Measurements from ENCODE around the gene PDLIM7.

PDLIM7 gene

DNA sequence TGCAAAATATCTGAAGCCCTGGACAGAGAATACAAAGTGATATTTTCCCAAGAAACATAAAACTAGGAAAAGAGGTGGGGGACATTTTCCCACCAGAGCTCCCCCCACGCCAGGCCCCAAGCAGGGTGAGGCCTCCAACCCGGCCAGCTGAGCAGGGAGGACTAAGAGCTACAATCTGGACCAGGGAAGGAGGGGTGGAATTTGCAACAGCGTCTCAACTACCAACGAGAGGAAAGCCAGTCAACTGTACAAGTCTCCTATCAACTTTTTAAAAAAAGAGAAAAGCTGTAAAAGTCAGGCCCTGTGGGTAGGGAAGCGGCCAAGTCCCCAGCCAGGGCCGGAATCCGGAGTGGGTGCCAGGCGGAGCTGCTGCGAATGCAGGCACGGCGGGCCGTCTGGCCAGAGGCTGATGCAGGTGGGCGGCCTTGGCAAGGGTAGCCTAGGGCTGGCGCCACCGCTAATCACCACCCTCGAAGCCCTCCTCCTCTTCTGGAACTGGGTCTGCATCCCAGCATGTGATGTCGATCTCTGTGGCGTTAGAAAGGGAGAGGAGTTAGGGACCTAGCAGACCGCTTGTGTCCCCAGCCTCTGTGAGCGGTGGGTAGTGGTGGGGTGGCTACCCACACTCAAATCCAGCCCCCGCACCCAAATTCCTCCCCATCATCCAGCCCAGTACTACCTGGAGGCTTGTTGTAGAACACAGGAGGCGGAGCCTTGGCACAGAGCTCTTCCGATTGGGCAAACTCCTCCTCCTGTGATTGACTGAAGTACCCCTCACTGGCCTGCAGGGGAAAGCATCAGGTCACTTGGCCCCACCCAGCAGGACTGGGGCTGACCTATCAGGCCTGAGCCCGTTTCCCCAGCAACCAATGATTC is 40.2 kb downstream of the PDLIM7 start:
- DNase-seq (ENCODE audit: low read depth in 3 of 3): peak in 2 of 3 donors; percentile 46 to 72

DNA sequence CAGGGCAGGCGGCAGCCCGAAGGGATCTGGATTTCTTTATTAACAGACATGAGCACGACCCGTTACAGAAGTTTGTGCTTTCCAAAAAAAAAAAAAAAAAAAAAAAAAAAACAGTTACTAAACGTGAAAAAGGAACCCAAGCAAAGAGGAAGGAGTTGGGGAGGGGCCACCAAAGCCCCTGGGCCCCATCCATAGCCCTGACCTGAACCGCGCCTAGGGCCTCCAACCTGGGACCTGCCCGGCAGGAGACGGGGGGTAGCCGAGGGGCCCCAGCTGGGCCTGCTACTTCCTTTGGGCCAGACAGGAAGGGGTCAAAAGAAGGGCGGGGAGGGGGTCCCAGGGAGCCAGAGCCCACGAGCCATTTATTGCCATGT is 40.8 kb downstream of the PDLIM7 start:
- no peak for DNase-seq (ENCODE audit: low read depth in 3 of 3)

DNA sequence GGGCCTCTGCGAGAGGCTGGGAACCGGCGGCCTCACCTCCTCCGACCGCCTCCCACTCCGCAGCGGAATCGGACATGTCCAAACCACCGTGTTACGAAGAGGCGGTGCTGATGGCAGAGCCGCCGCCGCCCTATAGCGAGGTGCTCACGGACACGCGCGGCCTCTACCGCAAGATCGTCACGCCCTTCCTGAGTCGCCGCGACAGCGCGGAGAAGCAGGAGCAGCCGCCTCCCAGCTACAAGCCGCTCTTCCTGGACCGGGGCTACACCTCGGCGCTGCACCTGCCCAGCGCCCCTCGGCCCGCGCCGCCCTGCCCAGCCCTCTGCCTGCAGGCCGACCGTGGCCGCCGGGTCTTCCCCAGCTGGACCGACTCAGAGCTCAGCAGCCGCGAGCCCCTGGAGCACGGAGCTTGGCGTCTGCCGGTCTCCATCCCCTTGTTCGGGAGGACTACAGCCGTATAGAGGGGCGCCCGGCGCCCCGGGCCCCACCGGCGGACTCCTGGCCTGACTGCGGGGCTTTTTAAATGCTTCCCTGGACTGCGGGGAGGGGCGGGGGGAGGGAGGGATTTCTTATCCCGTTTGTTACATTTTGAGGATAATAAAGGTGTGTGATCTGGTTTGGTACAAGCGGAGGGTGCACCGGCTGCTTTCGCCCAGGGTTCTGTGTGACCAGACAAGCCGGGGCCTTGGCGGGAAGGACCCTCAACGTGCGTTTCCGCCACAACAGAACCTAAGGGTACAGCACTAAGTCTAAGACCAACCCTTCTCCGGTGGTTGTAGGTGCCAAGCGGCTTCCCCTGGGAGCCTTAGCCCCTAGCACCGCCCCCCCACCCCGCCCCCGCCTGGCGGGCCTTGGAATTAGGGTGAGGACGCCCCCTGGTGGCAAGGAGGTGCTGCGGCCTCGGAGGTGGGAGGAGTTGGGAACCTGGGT is 41.5 kb downstream of the PDLIM7 start:
- DNase-seq (ENCODE audit: low read depth in 3 of 3): peak; percentile 92 to 99 (median 98)

DNA sequence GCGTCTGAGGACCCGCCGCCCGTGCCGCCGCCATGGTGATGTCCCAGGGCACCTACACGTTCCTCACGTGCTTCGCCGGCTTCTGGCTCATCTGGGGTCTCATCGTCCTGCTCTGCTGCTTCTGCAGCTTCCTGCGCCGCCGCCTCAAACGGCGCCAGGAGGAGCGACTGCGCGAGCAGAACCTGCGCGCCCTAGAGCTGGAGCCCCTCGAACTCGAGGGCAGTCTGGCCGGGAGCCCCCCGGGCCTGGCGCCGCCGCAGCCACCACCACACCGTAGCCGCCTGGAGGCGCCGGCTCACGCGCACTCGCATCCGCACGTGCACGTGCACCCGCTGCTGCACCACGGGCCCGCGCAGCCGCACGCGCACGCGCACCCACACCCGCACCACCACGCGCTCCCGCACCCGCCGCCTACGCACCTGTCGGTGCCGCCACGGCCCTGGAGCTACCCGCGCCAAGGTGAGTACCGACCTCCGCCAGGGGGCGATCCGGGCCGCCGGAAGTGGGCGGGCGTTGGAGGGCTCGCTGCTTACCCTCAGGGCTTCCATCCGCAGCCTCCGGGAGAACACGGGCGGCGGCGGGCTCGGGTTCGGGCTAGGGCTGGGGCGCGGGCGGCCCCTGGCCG is 42.3 kb downstream of the PDLIM7 start:
- peak; percentile 85 to 93 (median 88) for DNase-seq (ENCODE audit: low read depth in 3 of 3)

DNA sequence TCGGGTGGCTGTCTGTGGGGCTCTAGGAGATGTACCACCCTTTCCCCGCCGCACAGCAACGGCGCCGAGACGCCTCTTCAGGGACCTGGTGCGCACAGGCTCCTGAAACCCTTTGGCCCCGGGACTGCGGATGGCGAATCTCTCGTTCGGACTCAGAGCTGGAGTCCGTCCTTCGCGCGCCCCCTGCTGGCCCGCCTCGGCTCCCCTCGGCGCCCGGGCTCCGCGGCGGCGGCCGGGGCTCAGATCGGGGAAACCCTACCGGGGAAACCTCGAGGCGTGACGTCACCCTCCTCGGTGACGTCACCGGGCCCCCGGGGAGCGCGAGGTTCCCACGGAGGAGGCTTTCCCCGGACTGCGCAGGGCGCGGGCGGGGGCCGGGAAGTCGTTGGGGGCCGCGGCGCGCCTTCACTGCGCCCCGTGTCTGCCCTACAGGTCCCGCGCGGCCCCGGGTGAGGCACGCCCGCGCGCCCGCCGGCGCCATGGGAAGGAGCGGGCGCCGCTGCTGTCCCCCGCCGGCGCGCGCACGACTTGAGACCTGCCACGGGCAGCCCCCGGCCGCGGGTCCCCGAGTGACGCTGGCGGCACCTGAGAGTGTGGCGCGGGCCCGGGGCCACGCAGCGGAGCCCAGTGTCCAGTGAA is 42.9 kb downstream of the PDLIM7 start:
- peak; percentile 85 to 91 (median 91) for DNase-seq (ENCODE audit: low read depth in 3 of 3)

DNA sequence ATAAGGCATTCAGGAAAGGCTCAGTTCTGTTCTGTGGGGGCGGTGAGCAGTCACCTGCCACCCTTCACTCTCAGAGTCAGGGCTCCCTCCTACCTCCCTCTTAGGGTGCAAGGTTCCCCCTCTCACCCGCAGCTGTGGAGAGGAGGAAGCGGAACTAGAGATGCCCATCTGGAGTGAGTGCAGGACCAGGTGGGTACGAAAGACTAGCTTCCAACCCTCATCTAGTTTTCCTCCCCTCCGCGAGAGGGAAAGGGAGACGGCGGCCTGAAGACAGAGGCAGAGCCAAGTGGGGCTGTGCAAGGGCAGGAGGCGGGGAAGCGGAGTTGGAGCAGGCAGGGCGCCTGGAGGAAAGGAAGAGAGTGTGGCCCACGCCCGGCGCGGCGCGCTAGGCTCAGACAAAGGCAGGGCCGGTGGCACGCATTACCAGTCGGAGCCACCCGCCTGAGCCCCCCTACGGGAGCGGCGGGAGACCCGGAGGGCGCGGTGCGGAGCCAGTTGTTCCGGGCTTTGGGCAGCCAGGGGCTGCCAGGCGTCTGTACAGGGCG is 43.5 kb downstream of the PDLIM7 start:
- no peak for DNase-seq (ENCODE audit: low read depth in 3 of 3)

DNA sequence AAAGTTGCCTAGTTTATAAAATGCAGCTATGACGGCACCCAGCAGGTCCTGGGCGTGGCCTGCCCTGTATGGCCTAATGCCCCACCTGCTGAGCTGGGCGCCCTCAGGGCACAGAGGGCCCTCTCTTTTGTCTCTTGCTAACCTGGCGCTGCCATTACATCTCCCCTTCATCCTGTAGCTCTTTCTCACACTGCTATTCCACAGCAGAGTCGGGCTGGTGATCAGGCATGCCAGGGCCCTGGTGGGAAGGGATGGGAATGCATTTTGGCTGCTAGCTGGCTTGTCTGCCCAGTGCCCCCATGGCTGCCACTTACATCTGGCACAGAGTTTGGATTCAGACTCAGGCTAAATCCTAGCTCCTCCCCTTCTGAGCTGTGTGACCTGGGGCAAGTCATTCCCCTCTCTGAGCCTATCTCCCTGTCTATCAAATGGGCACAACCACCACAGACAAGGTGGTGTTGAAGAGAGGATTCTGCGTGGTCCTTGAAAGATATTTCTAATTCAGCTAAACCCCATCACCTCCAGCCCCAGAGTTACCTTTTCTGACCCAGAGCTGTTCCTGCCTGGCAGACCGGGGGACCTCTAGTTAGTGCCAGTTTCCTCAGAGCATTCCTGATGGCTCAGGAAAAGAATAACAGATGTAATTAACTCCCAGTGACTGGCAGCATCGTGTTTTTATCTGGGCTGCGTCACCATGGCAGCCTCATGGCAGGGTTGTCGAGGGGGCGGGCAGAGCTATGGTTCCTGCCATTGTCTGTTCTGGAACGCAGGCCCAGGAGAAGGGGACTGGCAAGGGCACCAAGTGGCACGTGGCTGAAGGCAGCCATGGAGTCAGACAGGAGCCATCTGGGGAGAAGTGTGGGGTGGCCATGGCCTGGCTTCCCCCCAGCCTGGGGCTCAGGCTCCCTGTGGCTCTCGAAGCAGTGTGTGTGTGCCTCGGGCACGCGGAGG is 44.4 kb downstream of the PDLIM7 start:
- no peak for DNase-seq (ENCODE audit: low read depth in 3 of 3)

DNA sequence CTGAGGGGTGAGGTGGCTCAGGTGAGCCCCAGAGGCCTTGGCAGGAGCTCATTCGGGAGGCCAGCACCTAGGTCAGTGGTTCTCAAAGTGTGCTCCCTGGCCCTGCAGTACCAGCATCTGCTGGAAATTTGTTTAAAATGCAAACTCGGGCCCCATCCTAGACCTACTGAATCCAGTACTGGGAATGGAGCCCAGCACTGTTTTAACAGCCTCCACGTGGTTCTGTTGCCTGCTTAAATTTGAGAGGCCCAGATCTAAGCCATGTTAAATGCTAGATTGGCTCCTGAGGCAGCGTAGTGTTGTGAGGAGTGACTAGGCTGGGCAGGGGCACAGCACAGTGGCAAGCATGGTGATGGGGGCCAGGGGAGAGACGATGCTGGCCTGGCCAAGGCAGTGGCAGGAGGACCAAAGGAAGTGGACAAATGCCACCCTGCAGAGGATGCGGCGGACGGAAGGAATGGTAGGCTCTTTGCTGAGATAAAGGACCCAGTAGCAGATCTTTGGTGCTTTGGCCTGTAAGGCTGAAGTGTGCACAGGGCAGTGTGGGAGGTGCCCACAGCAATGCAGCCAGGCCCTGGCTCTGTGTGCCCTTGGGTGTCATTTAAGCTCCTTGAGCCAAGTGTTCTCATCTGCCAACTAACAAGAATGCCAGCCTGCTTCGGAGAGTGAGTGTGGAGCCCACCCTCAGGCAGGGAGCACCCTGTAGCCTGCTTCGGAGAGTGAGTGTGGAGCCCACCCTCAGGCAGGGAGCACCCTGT is 46.6 kb downstream of the PDLIM7 start:
- no peak for DNase-seq (ENCODE audit: low read depth in 3 of 3)

DNA sequence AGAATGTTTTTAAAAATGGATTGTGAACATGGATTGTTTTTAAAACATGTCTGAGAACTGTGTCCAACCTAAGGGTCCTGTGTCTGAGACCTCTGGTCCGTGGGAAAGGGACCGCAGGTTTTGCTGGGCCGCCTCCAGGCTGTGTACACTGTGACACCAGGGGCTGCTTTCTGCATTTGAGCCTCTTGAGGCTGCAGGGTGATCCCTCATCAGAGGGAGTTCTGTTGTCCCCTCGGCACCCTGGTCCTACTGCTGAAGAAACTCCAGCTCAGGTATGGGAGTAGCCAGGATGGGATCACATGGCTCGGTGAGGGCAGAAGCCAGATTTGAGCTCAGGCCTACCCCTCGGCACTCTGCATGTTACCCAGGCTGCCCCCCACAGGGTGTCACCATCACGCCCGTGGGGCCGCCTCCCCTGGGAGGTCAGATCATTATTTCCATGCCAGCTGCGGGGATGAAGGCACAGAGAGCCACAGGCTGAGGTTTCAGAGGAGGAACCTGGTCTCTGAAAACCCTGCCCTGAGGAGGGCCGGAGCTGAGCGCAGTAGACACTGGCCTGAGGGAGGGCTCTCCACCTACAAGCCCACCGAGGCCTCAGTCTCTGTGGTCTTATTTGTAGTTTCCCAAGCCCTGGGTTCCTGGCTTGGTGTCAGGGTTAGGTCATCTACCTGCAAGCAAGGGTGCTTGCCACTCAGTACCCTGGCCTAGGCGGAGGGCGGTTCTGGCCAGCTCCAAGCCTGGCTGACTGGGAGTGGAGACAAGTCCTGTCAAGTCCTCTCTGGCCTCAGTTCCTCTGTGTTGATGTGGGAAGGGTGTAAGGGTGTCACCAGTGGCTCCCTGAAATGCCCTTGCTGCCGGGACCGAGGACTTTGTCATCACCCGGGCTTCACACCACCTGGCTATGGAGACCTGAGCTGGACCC is 48.0 kb downstream of the PDLIM7 start:
- DNase-seq (ENCODE audit: low read depth in 3 of 3): no peak

DNA sequence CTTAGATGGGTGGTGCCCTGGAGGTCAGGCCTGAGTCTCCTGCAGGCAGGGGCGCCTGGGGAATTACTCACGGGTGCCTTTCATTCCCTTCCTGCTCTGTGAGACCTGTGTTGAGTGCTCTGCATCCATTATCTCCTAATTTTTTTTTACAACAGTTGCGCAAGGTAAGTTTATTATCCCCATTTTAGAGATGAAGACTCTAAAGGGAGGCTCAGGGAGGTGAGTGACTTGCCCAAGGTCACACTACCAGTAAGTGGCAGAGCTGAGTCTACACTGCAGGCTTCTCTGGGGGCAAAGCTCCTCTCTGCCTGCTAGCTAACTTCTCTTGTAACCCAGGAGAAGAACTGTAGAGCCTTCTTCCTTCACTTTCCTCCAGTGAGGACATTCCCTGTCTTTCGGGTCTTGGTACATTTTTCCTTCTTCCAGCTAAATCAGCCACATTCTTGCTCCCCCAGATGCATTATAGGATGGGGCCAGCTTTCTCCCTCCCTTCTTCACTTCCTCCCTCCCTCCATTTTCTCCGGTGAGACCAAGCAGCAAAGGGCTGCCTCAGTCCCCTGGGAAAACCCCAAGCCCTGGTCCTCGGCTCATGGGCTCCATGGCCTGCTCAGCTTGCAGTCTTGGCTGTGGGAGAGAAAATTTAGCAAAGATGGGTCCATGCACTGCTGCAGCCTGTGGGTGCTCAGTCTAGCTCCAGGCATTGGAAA is 49.0 kb downstream of the PDLIM7 start:
- no peak for DNase-seq (ENCODE audit: low read depth in 3 of 3)

DNA sequence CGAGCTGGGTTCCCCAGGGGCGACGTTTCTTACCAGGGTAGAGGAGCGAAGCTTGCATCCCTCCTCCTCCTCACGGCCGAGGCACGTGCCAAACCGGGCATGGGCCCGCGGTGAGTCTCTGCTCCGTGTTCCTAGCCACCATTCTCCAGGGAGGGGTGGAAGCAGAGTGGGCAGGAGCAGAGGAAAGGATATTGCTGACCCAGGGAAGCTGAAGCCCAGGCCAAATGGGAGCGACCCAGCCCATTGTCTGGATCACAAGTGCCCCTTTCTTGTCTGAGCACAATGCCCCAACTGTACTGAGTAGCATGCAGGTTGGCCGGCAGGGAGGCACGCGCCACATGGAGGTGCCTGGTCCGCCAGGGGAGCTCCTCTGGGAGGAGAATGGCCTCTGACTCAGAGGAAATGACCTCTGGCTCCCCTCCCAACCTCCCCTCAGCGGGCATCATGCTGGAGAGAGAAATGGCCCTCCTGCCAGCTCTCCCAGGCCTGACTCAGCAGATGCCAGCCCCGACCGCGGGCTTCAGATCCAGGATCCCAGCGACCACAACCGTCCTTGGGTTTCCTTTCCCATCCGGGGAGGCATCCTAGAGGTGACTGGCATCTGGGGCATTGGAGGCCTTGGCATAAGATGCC is 49.7 kb downstream of the PDLIM7 start:
- DNase-seq (ENCODE audit: low read depth in 3 of 3): no peak

DNA sequence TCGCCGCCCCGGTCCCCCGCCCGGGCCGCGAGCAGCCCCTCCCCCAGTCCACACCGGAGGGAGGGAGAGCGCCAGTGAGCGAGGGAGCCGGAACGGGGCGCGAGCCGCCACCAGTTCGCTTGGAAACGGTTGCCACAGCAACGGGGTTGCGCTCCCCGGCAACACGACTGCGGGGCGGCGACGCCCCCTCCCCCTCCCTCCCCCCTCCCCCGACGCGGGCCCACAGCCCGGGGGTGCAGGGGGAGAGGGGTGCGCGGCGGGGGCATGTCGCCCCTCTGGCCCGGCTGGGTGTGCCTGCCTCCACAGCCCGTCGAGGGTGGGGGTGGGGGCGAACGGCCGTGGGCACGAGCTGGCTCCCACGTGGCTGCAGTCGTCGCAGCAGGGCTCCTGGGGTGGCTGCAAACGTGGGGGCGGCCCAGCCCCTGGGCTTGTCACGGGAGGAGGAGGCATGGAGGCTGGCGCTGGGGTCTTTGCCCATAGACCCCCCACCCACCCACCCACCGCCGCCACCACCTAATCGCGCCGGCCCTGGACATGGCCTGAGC is 50.3 kb downstream of the PDLIM7 start:
- no peak for DNase-seq (ENCODE audit: low read depth in 3 of 3)

DNA sequence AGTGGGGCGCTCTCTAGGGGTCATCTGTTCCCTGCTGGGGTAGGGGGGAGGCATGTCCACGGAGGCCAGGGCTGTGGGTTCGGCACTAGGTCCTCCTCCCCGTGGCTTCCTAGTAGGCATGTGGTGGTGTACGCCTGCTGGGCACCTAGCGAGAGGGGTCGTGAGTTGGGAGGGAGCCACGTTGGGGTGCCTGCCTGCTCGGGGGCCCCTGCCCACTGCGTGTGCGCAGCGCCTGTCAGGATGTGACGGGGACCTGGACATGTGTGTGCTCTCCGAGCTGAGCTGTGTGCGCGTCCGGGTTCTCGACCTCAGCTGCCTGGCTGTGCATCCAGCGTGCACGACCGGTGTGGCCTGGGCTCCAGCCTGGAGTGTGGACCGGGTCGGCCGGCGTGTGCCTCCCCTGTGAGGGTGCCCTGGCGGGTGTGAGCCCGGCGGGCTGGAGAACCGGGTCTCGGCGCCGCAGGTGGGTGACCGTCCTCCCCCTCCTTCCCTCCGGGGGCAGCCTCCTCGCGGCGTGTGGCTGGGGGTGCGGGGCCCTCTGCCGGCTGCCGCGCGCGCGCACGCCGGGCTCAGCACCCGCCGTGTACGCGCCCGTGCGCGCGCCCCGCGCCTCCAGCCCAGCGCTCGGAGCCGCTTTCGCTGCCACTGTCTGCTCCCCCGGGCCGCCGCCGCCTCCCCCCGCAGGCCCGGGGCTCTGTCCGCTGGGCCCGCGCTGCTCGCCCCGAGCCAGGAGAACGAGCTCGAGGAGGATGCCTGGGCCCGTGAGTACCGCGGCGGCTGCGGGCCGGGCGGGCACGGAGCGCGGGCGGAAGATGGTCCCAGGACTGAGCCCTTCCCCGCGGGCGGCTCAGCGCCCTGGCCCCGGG is 51.0 kb downstream of the PDLIM7 start, which contains the start of gene PRR7:
PRR7 (plus strand) TSS at position 615 of the 866 bp plus-strand sequence. CDS start 8,254 bp downstream, outside the sequence.
- DNase-seq (ENCODE audit: low read depth in 3 of 3): peak in 2 of 3 donors; percentile 43 to 70

DNA sequence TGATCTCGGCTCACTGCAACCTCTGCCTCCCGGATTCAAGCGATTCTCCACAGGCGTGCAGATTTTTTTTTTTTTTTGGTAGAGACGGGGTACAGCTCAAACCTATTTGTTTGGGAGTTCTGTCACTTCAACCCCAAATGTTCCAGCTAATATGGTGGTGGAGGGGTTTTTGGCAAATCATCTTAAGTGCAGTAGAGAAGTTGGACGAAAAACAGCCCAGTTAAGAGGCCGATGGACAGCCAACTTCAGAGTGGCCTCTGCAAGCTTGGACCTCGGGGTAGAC is 51.5 kb downstream of the PDLIM7 start:
- DNase-seq (ENCODE audit: low read depth in 3 of 3): no peak

DNA sequence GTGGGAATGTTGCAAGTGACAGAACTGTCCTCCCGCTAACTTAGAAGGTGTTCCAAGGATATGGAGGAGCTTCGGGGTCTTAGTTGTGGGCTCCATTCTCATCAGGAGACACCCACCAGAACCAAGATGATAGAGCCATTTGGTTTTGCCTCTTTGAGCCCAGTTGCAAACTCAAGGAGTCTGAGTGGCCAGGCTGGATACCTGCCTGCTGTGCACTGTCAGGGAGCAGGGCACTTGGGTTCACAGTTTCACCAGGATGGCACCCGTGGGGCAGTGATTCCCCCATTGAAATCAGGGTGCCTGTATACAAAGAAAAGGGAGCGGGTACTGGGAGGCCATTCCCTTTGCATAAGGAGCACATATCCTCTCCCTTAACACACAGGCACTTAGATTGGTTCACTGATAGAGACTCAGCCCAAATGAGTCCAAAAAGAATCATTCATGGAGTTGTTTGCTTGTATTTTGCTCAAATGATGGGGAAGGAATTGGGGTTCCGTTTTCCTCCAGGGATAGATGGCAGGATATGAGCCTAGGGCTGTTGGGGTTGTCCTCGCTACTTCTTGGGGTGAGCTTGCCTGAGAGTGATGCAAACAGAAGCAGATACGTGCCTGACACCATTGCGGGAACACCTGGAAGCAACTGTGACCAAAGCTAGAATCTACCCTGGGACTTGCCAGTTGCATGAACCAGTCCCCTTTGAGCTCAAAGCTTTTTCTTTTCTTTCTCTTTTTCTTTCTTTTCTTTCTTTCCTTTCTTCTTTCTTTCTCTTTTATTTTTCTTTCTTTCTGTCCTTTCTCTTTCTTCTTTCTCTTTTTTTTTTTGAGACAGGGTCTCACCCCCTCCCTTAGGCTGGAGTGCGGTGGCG is 52.1 kb downstream of the PDLIM7 start:
- DNase-seq (ENCODE audit: low read depth in 3 of 3): no peak
